ENCODE data around the gene XPO6. TPM values are rescaled to one million over a fixed set of nuclear protein-coding genes. Genes with fewer than 3 reads are reported as not detected.

Gene XPO6
- total RNA-seq, 3 donors from 2014 or later, result 97.6 to 138 (median 114) TPM

GRCh38 chr16:28090646-28091377 lies 121.0 kb downstream of the XPO6 start:
- ATAC-seq, result no peak
- intact Hi-C loops (cut with DNase I, micrococcal nuclease), result no loop called here

GRCh38 chr16:28089992-28090365 lies 121.8 kb downstream of the XPO6 start:
- H3K9me3 ChIP-seq, result no peaks in the 10 kb centered on the region
- DNase-seq, result no peak
- no peaks in the 10 kb centered on the region for H3K36me3 ChIP-seq (ENCODE audit: low read depth)
- H3K4me3 ChIP-seq, result no peak overlapping the region
- intact Hi-C loops (cut with DNase I, micrococcal nuclease), result no loop called here
- no peak for TF ChIP-seq CTCF (IDR thresholded peaks at IDR 0.05)
- ATAC-seq, result no peak
- H3K4me1 ChIP-seq (ENCODE audit: low read depth), result no peaks in the 10 kb centered on the region

More at GRCh38 chr16:28090646-28091377, 121.0 kb downstream of the XPO6 start:
- Histone ChIP-seq H3K9me3 (no peaks in the 10 kb centered on the region), H3K36me3 (ENCODE audit: low read depth) (no peaks in the 10 kb centered on the region), H3K4me3 (no peak overlapping the region), H3K4me1 (ENCODE audit: low read depth) (no peaks in the 10 kb centered on the region)
- peak in 1 of 3 donors; percentile 28 for DNase-seq
- TF ChIP-seq CTCF (IDR thresholded peaks at IDR 0.05), result no peak

- no peaks in the 10 kb centered on the region for H3K9me3 ChIP-seq
- TF ChIP-seq CTCF (IDR thresholded peaks at IDR 0.05), result no peak
- H3K4me1 ChIP-seq (ENCODE audit: low read depth), result no peaks in the 10 kb centered on the region
- intact Hi-C loops (cut with DNase I, micrococcal nuclease), result no loop called here
- peak in 1 of 3 donors; percentile 6 for DNase-seq
- no peak overlapping the region for H3K4me3 ChIP-seq
- ATAC-seq, result no peak
- no peaks in the 10 kb centered on the region for H3K36me3 ChIP-seq (ENCODE audit: low read depth)
These were observed 122.4 kb downstream of the XPO6 start for GRCh38 chr16:28089205-28089991.

GRCh38 chr16:28087675-28088300 lies 124.0 kb downstream of the XPO6 start:
- peaks cover 2% of the 10 kb centered on the region for H3K4me1 ChIP-seq (ENCODE audit: low read depth)
- DNase-seq, result no peak
- no peak overlapping the region for H3K4me3 ChIP-seq
- H3K36me3 ChIP-seq (ENCODE audit: low read depth), result no peaks in the 10 kb centered on the region
- no peak for TF ChIP-seq CTCF (IDR thresholded peaks at IDR 0.05)
- no peaks in the 10 kb centered on the region for H3K9me3 ChIP-seq
- intact Hi-C loops (cut with DNase I, micrococcal nuclease), result no loop called here
- no peak for ATAC-seq

GRCh38 chr16:28087140-28087660 lies 124.6 kb downstream of the XPO6 start:
- ATAC-seq, result no peak

More at GRCh38 chr16:28087140-28087660, 124.6 kb downstream of the XPO6 start:
- no peak for DNase-seq
- H3K4me3 ChIP-seq, result no peak overlapping the region
- TF ChIP-seq CTCF (IDR thresholded peaks at IDR 0.05), result no peak
- peaks cover 5% of the 10 kb centered on the region for H3K4me1 ChIP-seq (ENCODE audit: low read depth)
- no peaks in the 10 kb centered on the region for H3K36me3 ChIP-seq (ENCODE audit: low read depth)
- intact Hi-C loops (cut with DNase I, micrococcal nuclease), result no loop called here
- no peaks in the 10 kb centered on the region for H3K9me3 ChIP-seq

Data from mucosa of descending colon (tissue), 3 donors.